ENCODE measurements around the gene TXNRD1. TPM values are rescaled to one million over a fixed set of nuclear protein-coding genes. Genes with fewer than 3 reads are reported as not detected.

TXNRD1 gene
- total RNA-seq, 2 donors from 2014 or later: 75.8 to 103 TPM

DNA sequence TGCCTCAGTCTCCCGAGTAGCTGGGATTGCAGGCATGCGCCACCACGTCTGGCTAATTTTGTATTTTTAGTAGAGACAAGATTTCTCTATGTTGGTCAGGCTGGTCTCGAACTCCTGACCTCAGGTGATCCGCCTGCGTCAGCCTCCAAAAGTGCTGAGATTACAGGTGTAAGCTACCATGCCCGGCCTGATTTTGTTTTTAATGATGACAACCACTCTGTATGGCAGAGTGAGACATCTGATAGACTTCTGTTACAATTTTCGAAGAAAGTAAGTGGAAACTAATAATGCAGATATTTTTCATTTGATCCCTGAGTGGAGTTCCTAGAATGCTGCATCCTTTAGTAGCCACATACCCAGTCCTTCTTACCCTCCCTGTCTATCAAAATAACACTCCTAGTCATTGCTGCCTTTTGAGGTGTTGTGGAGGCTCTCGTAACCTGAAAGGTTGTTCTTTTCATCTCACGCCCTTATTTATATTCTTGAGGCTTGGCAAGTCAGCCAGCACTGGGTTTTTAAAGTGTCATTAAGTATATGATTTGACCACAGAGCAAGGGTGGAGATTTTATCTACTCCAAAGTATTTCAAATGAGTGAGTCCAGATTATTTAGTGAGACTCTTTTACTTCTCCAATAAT lies 82.0 kb downstream of the TXNRD1 start:
- ATAC-seq (no peak), DNase-seq (ENCODE audit: low spot score) (no peak)
- Mint-ChIP-seq H3K4me3 (no peak overlapping the region), H3K27ac (no peak overlapping the region), H3K36me3 (peaks cover 18% of the 10 kb centered on the region), H3K4me1 (ENCODE audit: low read depth in 2 of 2) (peaks cover 23 to 39% of the 10 kb centered on the region in 2 donors), H3K9me3 (no peaks in the 10 kb centered on the region), H3K27me3 (no peaks in the 10 kb centered on the region)

DNA sequence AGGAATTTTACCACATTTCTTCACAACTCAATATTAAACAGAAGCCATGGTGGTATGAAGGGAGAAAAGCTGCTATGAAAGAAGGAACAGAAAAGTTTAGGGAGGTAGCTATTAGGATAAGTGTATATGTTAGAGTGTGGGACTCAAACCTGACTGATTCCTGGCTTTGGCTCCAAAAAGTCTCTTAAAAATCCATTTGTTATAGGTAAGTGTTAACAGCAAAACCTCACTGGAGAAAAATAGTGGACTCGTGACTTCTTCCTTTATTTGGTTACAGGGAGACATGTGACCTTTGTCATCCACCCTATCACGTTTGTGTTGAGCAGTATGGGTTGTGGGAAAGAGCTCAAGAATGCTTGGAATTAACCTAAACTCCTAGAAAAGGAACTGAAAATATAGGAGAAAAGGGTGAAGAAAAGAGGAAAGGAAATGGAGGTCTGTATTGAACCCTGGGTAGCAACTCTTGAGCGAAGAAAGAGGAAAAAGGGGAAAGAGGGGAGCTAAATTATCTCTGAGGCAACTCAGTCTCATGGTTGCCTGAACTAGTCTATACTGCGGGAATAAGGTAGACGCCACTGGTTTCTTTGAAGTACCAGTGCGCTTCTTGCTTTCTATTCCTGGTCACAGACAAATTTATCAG lies 84.4 kb downstream of the TXNRD1 start:
- Mint-ChIP-seq H3K36me3 (peaks cover 13% of the 10 kb centered on the region), H3K4me3 (no peak overlapping the region), H3K9me3 (no peaks in the 10 kb centered on the region), H3K4me1 (ENCODE audit: low read depth in 2 of 2) (peaks cover 38 to 44% of the 10 kb centered on the region in 2 donors), H3K27ac (no peak overlapping the region), H3K27me3 (no peaks in the 10 kb centered on the region)
- ATAC-seq (no peak), DNase-seq (ENCODE audit: low spot score) (no peak)

DNA sequence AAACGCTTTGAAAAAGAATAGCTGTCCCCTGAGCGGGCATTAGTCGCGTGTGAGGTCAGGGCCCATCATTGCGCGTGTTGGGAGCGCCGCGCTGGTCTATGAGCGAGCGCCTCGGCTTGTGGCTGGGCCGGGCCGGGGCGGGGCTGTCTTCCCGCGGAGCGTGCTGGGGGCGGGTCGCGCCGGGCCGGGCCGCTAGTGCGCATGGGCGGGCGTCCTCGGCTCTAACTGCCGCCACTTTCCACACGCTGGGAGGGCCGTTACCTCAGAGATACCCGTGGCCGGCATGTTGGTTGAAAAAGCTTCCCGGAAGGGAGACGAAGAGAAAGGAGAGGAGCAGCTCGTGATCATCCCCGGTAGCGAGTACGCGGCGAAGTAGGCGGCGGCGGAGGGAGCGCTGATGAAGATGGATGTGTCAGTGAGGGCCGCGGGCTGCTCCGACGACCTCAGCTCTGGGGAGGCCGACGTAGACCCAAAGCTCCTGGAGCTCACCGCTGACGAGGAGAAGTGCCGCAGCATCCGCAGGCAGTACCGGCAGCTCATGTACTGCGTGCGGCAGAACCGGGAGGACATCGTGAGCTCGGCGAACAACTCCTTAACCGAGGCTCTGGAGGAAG lies 88.1 kb downstream of the TXNRD1 start, which contains the start of gene EID3:
Gene EID3 (plus strand): TSS at position 202 of the 614 bp plus-strand sequence. CDS start 196 bp downstream, at position 398.
- ATAC-seq (peak; percentile 99), DNase-seq (ENCODE audit: low spot score) (peak; percentile 97)
- peak within 1 kb of the TSS; percentile 91 for H3K4me3 Mint-ChIP-seq
- H3K27ac Mint-ChIP-seq: peak within 1 kb of the TSS; percentile 94 to 99
- peaks cover 6% of the 10 kb centered on the region for H3K36me3 Mint-ChIP-seq
- H3K9me3 Mint-ChIP-seq: no peaks in the 10 kb centered on the region
- no peaks in the 10 kb centered on the region for H3K27me3 Mint-ChIP-seq
- peaks cover 34 to 55% of the 10 kb centered on the region in 2 donors for H3K4me1 Mint-ChIP-seq (ENCODE audit: low read depth in 2 of 2)

DNA sequence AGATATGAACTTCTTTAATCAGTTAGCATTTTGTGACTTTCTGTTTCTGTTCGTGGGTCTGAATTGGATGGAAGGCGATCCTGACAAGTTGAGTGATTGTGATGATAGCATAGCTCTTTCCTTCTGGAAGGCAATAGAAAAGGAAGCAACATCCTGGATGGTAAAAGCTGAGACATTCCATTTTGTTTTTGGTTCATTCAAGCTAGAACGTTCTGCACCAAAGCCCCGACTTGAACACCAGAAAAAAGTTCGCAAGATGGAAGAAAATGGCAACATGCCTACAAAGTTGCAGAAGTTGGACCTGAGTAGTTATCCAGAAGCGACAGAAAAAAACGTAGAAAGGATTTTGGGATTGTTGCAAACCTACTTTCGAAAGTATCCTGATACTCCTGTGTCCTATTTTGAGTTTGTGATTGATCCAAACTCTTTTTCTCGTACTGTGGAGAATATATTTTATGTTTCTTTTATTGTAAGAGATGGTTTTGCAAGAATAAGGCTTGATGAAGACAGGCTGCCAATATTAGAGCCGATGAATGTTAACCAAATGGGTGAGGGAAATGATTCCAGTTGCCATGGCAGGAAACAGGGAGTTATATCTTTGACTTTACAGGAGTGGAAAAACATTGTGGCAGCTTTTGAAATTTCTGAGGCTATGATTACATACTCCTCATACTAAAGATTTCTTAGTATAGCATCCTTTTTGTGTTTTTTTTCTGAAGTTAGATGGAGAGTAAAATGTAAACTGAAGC lies 88.9 kb downstream of the TXNRD1 start:
- H3K4me1 Mint-ChIP-seq (ENCODE audit: low read depth in 2 of 2): peaks cover 34 to 55% of the 10 kb centered on the region in 2 donors
- peak overlapping the region; percentile 91 for H3K4me3 Mint-ChIP-seq
- ATAC-seq (no peak), DNase-seq (ENCODE audit: low spot score) (no peak)
- H3K9me3 Mint-ChIP-seq: no peaks in the 10 kb centered on the region
- peaks cover 6% of the 10 kb centered on the region for H3K36me3 Mint-ChIP-seq
- peak overlapping the region; percentile 94 to 99 for H3K27ac Mint-ChIP-seq
- no peaks in the 10 kb centered on the region for H3K27me3 Mint-ChIP-seq

DNA sequence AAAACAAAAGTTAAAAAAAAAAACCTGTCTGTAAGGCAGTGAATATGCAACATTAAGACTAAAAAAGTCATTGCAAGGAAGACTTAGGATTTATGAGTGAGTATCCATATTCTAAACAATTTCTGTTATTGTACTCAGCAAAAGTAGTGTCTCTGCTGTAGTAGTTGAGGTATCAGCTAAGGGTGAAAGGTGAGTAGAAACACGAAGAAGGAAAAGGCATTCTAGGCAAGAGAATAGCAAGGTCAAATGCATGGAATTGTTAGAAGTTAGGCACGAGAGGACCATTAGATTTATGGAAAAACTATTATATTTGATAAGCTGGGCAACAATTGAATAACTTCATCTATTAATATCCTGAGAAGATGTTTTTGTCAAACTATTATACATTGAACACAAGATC lies 89.8 kb downstream of the TXNRD1 start:
- H3K27me3 Mint-ChIP-seq: no peaks in the 10 kb centered on the region
- H3K27ac Mint-ChIP-seq: peak overlapping the region in 1 of 2 donors; percentile 99
- no peaks in the 10 kb centered on the region for H3K9me3 Mint-ChIP-seq
- no peak for ATAC-seq
- H3K36me3 Mint-ChIP-seq: peaks cover 6% of the 10 kb centered on the region
- H3K4me3 Mint-ChIP-seq: peak overlapping the region; percentile 91
- H3K4me1 Mint-ChIP-seq (ENCODE audit: low read depth in 2 of 2): peaks cover 34 to 49% of the 10 kb centered on the region in 2 donors
- no peak for DNase-seq (ENCODE audit: low spot score)

DNA sequence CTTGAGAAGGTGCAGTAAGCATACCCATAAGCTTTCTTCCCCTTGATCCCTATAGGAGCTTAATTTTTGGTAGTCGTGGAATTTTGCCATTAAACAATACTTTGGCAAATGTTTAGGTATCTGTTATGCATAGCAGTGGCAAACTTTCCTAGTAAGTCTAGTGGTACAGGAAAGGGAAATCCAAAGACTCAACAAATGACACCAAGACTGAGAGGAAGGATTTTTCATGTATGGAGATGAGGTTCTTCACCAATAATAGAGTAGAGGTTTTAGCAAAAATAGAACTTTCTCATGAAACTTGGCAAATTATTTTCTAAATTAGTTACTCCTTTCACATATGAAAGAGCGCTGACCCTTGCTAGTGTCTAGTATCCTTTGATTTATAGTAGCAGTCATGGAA lies 90.8 kb downstream of the TXNRD1 start:
- no peak overlapping the region for H3K27ac Mint-ChIP-seq
- no peaks in the 10 kb centered on the region for H3K9me3 Mint-ChIP-seq
- ATAC-seq (no peak), DNase-seq (ENCODE audit: low spot score) (no peak)
- H3K4me1 Mint-ChIP-seq (ENCODE audit: low read depth in 2 of 2): peaks cover 34 to 49% of the 10 kb centered on the region in 2 donors
- H3K27me3 Mint-ChIP-seq: no peaks in the 10 kb centered on the region
- peaks cover 6% of the 10 kb centered on the region for H3K36me3 Mint-ChIP-seq
- H3K4me3 Mint-ChIP-seq: no peak overlapping the region

DNA sequence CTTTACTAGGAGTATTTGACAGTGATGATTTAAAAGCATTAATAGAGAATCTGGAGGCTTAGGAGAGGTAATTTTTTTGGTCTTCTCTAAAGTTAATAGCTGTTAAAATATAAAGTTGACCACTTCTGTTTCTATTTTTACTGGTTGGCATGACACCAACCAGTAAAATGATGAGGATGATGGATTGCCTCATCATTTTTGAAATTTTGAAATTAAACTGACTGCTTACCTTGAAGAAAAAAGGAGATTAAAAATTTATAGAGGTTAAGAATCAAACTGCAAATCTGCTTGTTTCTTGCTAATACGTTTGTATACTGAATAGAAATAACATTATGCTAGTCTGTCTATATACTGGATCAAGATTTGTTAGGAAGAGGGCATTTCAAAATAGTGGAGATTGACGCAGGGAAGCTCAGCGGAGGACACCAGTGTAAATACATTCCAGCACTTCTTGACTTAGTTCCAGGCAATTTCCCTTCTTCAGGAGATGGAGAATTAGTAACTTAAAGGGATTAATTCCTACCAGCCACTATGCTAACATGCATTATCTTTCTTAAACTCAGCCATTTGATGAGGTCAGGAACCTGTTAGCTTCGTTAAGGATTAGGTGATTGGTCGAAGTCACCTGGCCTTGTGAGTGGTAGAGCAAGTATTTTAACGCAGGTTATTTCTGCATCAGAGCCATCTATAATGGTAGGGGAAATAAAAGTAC lies 91.5 kb downstream of the TXNRD1 start:
- ATAC-seq (no peak), DNase-seq (ENCODE audit: low spot score) (no peak)
- no peak overlapping the region for H3K4me3 Mint-ChIP-seq
- no peaks in the 10 kb centered on the region for H3K9me3 Mint-ChIP-seq
- peaks cover 34 to 49% of the 10 kb centered on the region in 2 donors for H3K4me1 Mint-ChIP-seq (ENCODE audit: low read depth in 2 of 2)
- H3K27ac Mint-ChIP-seq: no peak overlapping the region
- no peaks in the 10 kb centered on the region for H3K27me3 Mint-ChIP-seq
- H3K36me3 Mint-ChIP-seq: peaks cover 6% of the 10 kb centered on the region

DNA sequence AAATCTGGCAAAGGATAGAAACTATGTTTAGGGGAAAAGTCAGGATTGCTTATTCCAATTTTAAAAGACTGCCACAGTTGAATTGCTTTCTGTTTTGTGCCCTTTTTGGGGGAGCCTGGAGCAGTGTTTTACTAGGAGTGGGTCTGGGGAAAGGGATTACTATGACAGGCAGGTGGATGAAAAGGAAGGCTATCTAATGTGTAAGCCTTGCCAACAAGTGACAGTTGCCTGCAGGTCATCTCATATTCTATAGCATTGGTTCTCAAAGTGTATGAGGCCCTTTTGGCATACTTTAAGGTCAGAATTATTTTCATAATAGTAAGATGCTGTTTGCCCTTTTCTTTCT lies 92.0 kb downstream of the TXNRD1 start:
- DNase-seq (ENCODE audit: low spot score) (no peak), ATAC-seq (no peak)
- no peak overlapping the region for H3K27ac Mint-ChIP-seq
- H3K4me3 Mint-ChIP-seq: no peak overlapping the region
- H3K27me3 Mint-ChIP-seq: no peaks in the 10 kb centered on the region
- peaks cover 6% of the 10 kb centered on the region for H3K36me3 Mint-ChIP-seq
- H3K9me3 Mint-ChIP-seq: no peaks in the 10 kb centered on the region
- H3K4me1 Mint-ChIP-seq (ENCODE audit: low read depth in 2 of 2): peaks cover 34 to 48% of the 10 kb centered on the region in 2 donors

DNA sequence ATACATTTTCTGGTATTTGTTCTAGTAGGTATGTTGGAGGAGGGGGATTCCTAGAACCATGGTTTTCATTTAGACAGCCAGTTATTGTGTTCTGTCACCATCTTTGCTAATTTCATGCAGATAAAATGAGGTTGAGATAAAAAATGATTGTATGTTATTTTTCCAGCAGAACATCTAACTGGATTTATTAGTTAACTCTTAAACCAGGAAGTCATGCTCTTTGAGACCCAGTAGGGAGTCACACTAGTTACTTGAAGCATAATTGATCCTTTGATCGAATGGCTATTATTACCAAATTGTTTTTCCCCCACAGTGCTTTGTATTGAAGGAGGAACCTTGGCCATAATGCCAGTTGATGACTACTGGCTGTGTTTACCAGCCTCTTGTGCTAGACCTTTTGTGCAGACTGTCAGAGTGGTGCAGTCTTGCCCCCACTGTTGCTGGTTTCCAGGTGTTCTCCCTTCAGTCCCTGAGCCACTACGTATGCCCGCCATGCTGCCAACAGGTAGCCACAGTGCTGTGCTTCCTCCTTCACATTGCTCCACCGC lies 93.9 kb downstream of the TXNRD1 start:
- ATAC-seq (no peak), DNase-seq (ENCODE audit: low spot score) (no peak)
- no peak overlapping the region for H3K4me3 Mint-ChIP-seq
- H3K9me3 Mint-ChIP-seq: no peaks in the 10 kb centered on the region
- H3K4me1 Mint-ChIP-seq (ENCODE audit: low read depth in 2 of 2): peaks cover 20 to 36% of the 10 kb centered on the region in 2 donors
- H3K36me3 Mint-ChIP-seq: peaks cover 9% of the 10 kb centered on the region
- H3K27me3 Mint-ChIP-seq: no peaks in the 10 kb centered on the region
- no peak overlapping the region for H3K27ac Mint-ChIP-seq

DNA sequence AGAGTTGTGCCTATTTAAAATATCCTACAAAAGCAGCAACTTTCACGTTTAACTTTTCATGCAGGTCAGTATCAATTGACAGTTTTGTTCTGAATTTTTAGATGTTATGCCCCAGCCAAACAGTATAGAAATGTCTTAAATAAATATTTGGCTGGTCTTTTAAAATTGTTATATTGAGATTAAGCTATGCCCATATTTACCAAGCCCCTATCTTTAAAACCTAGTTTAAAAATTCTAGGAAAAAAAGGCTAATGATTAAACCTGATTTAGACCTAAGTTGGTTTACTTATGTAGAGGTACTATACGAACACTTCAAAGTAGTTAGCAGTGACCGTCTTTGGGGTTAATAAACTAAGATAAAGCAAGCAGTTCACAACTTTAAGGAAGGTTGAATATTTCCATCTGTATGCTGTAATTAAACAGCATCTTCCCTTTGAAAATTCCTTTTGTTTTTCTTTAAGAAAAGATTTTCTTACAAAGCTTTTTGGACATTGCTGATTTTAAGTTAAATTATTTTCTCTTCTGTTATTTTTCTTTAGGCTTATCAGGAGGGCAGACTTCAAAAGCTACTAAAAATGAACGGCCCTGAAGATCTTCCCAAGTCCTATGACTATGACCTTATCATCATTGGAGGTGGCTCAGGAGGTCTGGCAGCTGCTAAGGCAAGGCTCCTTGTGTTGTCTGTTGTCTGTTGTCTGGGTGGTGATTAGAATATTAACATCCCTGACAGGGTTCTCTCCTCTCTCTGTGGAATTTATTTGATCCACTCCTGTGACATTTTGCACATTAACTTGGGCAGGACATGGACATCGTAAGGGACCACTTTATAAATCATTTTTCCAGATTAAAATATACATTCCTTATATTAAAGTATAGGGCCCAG lies 95.4 kb downstream of the TXNRD1 start:
- DNase-seq (ENCODE audit: low spot score): no peak
- H3K4me1 Mint-ChIP-seq (ENCODE audit: low read depth in 2 of 2): peaks cover 13 to 21% of the 10 kb centered on the region in 2 donors
- H3K36me3 Mint-ChIP-seq: peaks cover 17% of the 10 kb centered on the region
- no peak overlapping the region for H3K4me3 Mint-ChIP-seq
- no peak overlapping the region for H3K27ac Mint-ChIP-seq
- no peaks in the 10 kb centered on the region for H3K9me3 Mint-ChIP-seq
- no peaks in the 10 kb centered on the region for H3K27me3 Mint-ChIP-seq
- no peak for ATAC-seq

DNA sequence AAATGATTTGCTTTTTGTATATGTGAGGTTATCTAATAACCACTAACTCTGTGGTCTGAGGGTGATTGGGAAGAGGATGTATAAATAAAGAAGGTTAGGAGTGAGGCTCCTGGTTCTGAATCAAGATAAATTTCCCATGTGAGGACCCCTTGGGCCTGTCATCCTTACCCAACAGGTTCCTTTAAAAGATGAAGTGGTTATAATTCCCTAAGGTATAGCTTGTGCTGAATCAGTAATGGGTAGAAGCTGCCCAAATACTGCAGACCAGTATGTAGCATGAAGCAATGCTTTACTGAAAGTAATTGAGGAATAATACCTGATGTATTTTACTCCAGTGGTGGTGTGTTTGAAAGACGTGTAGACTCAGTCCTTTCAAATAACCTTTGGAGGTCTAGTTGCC lies 96.6 kb downstream of the TXNRD1 start:
- no peak for DNase-seq (ENCODE audit: low spot score)
- H3K9me3 Mint-ChIP-seq: no peaks in the 10 kb centered on the region
- peaks cover 7 to 10% of the 10 kb centered on the region in 2 donors for H3K4me1 Mint-ChIP-seq (ENCODE audit: low read depth in 2 of 2)
- no peak for ATAC-seq
- peaks cover 17% of the 10 kb centered on the region for H3K36me3 Mint-ChIP-seq
- no peak overlapping the region for H3K4me3 Mint-ChIP-seq
- H3K27me3 Mint-ChIP-seq: no peaks in the 10 kb centered on the region
- no peak overlapping the region for H3K27ac Mint-ChIP-seq

DNA sequence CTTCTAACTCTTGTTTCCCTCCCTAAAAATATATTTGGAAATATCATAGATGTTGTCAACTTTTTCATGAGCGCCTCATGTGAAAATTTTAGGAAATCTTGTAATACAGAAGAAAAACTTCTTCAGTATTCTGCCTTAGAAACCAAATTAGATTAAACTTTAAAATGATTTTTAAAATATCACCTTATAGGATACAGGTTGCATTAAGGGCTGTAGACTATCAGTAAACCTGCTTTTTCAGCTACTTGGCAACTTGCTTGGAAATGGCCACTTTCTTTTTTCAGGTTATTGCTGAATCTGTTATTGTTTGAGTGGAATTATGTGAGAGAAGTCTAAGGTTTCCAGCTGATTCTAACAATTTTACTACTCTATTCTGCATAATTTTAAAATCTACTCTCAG lies 97.1 kb downstream of the TXNRD1 start:
- H3K4me1 Mint-ChIP-seq (ENCODE audit: low read depth in 2 of 2): peaks cover 4 to 6% of the 10 kb centered on the region in 2 donors
- no peak for DNase-seq (ENCODE audit: low spot score)
- no peak overlapping the region for H3K27ac Mint-ChIP-seq
- no peak for ATAC-seq
- no peak overlapping the region for H3K4me3 Mint-ChIP-seq
- peaks cover 17% of the 10 kb centered on the region for H3K36me3 Mint-ChIP-seq
- no peaks in the 10 kb centered on the region for H3K9me3 Mint-ChIP-seq
- H3K27me3 Mint-ChIP-seq: no peaks in the 10 kb centered on the region

Measured in natural killer cell treated with Interleukin-12 subunit alpha and Interleukin-12 subunit beta and Interleukin-15 and Interleukin-18, amount 100 ng/mL, for 72 hours (primary cell).